PC-9 (cell line): Measurements from ENCODE around the gene LIN28B. TPM values are rescaled to one million over a fixed set of nuclear protein-coding genes. Genes with fewer than 3 reads are reported as not detected.

ENCODE experiments used
- BruUV-seq: library from RNA; stranded (reverse); fragments of 400-500 nt; replicated peaks from 2 replicates; lab custom pipeline; 2021; lab: Mats Ljungman, UMichigan
- CTCF ChIA-PET: fragments of 300-600 bp; sonication (Branson Sonifier 250); formaldehyde crosslinking; loops from one replicate; lab custom pipeline; 2022; ENCODE audit warnings: antibody characterized with exemption; lab: Charles Lee
- POLR2A ChIA-PET: fragments of 300-600 bp; sonication (Branson Sonifier 250); formaldehyde crosslinking; loops from one replicate; lab custom pipeline; 2022; ENCODE audit warnings: antibody characterized with exemption; ENCODE audit not compliant: unreplicated experiment; lab: Charles Lee
- DNase-seq, 2 experiments: peaks; one replicate each; pipeline versions ENCODE4 v3.0.0 to v3.0.0-alpha.2; 2015 to 2022; ENCODE audit warnings: mixed read lengths in 1 of 2
- H2AFZ ChIP-seq: fragments of 200-600 bp; sonication (generic); 2 replicates; pipeline ENCODE4 v1.8.1; 2017; ENCODE audit warnings: antibody characterized with exemption
- H3F3A ChIP-seq: fragments of 200-600 bp; sonication (generic); 2 replicates; pipeline ENCODE4 v1.8.1; 2017; ENCODE audit warnings: antibody characterized with exemption, mild to moderate bottlenecking, low read depth; ENCODE audit not compliant: insufficient read depth
- H3K27ac ChIP-seq: fragments of 200-600 bp; sonication (generic); 2 replicates; pipeline ENCODE4 v1.6.1; 2016; ENCODE audit warnings: mixed run types
- H3K27me3 ChIP-seq: fragments of 200-600 bp; sonication (generic); 2 replicates; pipeline ENCODE4 v1.6.1; 2016; ENCODE audit warnings: low read depth, mixed run types; ENCODE audit not compliant: insufficient read depth
- H3K36me3 ChIP-seq: fragments of 200-600 bp; sonication (generic); 2 replicates; pipeline ENCODE4 v1.6.1; 2016; ENCODE audit warnings: low read depth, mixed run types
- H3K4me1 ChIP-seq: fragments of 200-600 bp; sonication (generic); replicated peaks from 2 replicates; pipeline ENCODE4 v1.6.1; 2016; ENCODE audit warnings: mixed run types; ENCODE audit not compliant: insufficient read depth
- H3K4me2 ChIP-seq: fragments of 200-600 bp; sonication (generic); 2 replicates; pipeline ENCODE4 v1.6.1; 2017; ENCODE audit warnings: mixed run types
- H3K4me3 ChIP-seq: fragments of 200-600 bp; sonication (generic); 2 replicates; pipeline ENCODE4 v1.6.1; 2016; ENCODE audit warnings: mixed run types
- H3K79me2 ChIP-seq: fragments of 200-600 bp; sonication (generic); 2 replicates; pipeline ENCODE4 v1.6.1; 2017; ENCODE audit warnings: low read depth, mixed run types
- H3K9me2 ChIP-seq: fragments of 200-600 bp; sonication (generic); 2 replicates; pipeline ENCODE4 v1.8.1; 2017; ENCODE audit warnings: mild to moderate bottlenecking; ENCODE audit not compliant: insufficient read depth
- H3K9me3 ChIP-seq: fragments of 200-600 bp; sonication (generic); 2 replicates; pipeline ENCODE4 v1.8.1; 2016; ENCODE audit warnings: low read depth; ENCODE audit not compliant: insufficient read depth
- H4K20me1 ChIP-seq: fragments of 200-600 bp; sonication (generic); 2 replicates; pipeline ENCODE4 v1.8.1; 2017; ENCODE audit not compliant: insufficient read depth
- EZH2 ChIP-seq: fragments of 200-600 bp; sonication (generic); IDR thresholded peaks from 2 replicates; pipeline ENCODE4 v1.8.0; 2017; ENCODE audit warnings: antibody characterized with exemption, low read depth
- intact Hi-C: fragments of 100-400 bp; cut with micrococcal nuclease; formaldehyde crosslinking; loops from one replicate; pipeline ENCODE4 v1.10.0; 2022; ENCODE audit not compliant: unreplicated experiment
- total RNA-seq: library from RNA; stranded (reverse); gene quantifications from 2 replicates; pipeline ENCODE4 v1.2.3, GENCODE V29; 2021
- TF ChIP-seq, protein P1 (sequence below): fragments of 200-600 bp; sonication (generic); conservative IDR thresholded peaks from 2 replicates; pipeline ENCODE4 v1.6.1; 2017; ENCODE audit warnings: mixed run types, antibody characterized with exemption, mild to moderate bottlenecking, moderate library complexity

The LIN28B gene
- total RNA-seq, 1 experiment from 2014 or later, result not detected

DNA sequence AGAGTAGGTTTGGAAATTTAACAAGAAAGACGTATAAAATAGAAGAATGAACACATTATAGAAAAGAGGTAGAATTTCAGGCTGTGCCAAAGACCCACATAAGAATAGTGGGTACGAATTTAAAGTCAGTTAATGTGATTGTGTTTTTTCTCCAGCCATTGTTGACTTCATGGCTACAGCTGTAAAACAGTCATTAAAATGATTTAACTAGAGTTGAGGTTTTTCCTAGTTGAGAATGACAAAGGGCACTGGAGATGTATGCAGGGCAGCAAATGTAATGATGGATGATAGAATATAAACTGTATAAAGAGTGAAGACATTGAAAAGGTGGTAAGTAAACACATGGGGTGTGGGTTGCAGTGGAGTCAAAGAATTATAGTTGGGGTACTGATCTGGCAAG, 72.7 kb downstream of the LIN28B start:
- Histone ChIP-seq H3K27ac (no peak overlapping the region), H3K27me3 (no peaks in the 10 kb centered on the region), H3K9me3 (no peaks in the 10 kb centered on the region), H4K20me1 (no peaks in the 10 kb centered on the region; the same call in 1 of the 2 replicates), H3K9me2 (no peaks in the 10 kb centered on the region), H3K4me2 (no peak overlapping the region), H3K4me3 (no peak overlapping the region), H2AFZ (no peak overlapping the region), H3K36me3 (no peaks in the 10 kb centered on the region), H3K4me1 (no peaks in the 10 kb centered on the region), H3K79me2 (no peaks in the 10 kb centered on the region), H3F3A (no peaks in the 10 kb centered on the region)
- no TSS peak for BruUV-seq
- ChIA-PET POLR2A (no interaction called here), CTCF (no interaction called here)
- DNase-seq, result no peak
- intact Hi-C loops, result no loop called here
- no peak for TF ChIP-seq EZH2
- TF ChIP-seq, protein P1, sequence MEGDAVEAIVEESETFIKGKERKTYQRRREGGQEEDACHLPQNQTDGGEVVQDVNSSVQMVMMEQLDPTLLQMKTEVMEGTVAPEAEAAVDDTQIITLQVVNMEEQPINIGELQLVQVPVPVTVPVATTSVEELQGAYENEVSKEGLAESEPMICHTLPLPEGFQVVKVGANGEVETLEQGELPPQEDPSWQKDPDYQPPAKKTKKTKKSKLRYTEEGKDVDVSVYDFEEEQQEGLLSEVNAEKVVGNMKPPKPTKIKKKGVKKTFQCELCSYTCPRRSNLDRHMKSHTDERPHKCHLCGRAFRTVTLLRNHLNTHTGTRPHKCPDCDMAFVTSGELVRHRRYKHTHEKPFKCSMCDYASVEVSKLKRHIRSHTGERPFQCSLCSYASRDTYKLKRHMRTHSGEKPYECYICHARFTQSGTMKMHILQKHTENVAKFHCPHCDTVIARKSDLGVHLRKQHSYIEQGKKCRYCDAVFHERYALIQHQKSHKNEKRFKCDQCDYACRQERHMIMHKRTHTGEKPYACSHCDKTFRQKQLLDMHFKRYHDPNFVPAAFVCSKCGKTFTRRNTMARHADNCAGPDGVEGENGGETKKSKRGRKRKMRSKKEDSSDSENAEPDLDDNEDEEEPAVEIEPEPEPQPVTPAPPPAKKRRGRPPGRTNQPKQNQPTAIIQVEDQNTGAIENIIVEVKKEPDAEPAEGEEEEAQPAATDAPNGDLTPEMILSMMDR, result no peak

DNA sequence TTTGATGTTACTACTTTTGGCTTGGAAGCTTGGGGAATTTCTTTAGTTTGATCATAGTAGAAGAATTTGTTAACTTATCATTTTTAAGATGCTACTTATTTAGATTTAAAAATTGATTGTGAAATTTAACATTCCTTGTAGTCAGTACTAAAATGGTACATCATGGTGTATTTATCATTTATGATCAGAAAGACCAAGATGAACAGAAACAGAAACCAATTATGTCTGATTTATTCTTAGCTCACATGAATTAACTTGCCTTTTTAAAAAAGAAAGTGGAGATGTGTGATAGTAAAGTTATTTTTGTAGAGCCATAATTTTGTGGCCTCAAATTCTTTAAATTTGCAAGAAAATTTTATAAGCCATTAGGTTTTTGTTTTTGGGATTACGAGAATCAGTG, 77.6 kb downstream of the LIN28B start:
- no peak overlapping the region for H3K4me2 ChIP-seq
- H3K27ac ChIP-seq, result no peak overlapping the region
- peaks cover 8% of the 10 kb centered on the region; the same call in 1 of the 2 replicates for H3K9me2 ChIP-seq
- H3F3A ChIP-seq, result no peaks in the 10 kb centered on the region
- H3K9me3 ChIP-seq, result no peaks in the 10 kb centered on the region
- H4K20me1 ChIP-seq, result no peaks in the 10 kb centered on the region
- no peak overlapping the region for H2AFZ ChIP-seq
- intact Hi-C loops, result no loop called here
- ChIA-PET CTCF (no interaction called here), POLR2A (no interaction called here)
- no peak for DNase-seq
- no peaks in the 10 kb centered on the region for H3K36me3 ChIP-seq
- no TSS peak for BruUV-seq
- TF ChIP-seq EZH2, result no peak
- TF ChIP-seq, protein P1, result no peak
- no peak overlapping the region for H3K4me3 ChIP-seq
- H3K4me1 ChIP-seq, result no peaks in the 10 kb centered on the region
- H3K27me3 ChIP-seq, result no peaks in the 10 kb centered on the region
- H3K79me2 ChIP-seq, result no peaks in the 10 kb centered on the region

DNA sequence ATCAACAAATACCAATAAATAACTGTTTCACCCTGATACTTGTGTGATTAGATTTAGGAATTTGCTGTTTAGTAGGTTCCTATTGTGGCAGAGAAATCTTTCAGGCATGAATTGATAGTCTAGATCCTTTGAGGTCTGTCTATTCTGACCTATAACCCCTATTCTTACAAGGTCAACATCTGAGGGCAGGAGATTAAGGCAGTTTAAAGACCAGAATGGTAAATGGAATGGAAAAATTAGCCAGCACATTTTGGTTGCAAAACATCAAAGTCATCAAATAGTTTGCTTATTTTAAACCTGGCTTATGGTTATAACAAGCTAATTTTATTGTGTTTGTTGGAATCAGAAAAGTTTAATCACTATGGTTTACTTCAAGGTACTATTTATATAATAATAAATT, 78.4 kb downstream of the LIN28B start:
- Histone ChIP-seq H3K4me2 (no peak overlapping the region), H3K36me3 (no peaks in the 10 kb centered on the region), H3K9me3 (no peaks in the 10 kb centered on the region), H2AFZ (no peak overlapping the region), H3K79me2 (no peaks in the 10 kb centered on the region), H4K20me1 (no peaks in the 10 kb centered on the region), H3K27me3 (no peaks in the 10 kb centered on the region), H3K4me1 (no peaks in the 10 kb centered on the region), H3K27ac (no peak overlapping the region), H3K4me3 (no peak overlapping the region), H3K9me2 (peaks cover 8% of the 10 kb centered on the region; the same call in 1 of the 2 replicates), H3F3A (no peaks in the 10 kb centered on the region)
- ChIA-PET POLR2A (no interaction called here), CTCF (no interaction called here)
- DNase-seq, result no peak
- TF ChIP-seq, protein P1, result no peak
- TF ChIP-seq EZH2, result no peak
- intact Hi-C loops, result no loop called here
- no TSS peak for BruUV-seq
